Activated T-helper 1 cell treated with anti-CD3 and anti-CD28 coated beads, Interleukin-12 subunit alpha, Interleukin-12 subunit beta, Interleukin-2, Interleukin-4 antibody, amounts not matched to agents 30 ng/mL and 10 ng/mL and 1 ng/mL, durations not matched to agents 14 hours and 24 hours and 36 hours (primary cell): Measurements from ENCODE around the gene RSPO3. TPM values are rescaled to one million over a fixed set of nuclear protein-coding genes. Genes with fewer than 3 reads are reported as not detected.
"Not testable (repeated sequence)": the region's sequence is repeated elsewhere in the genome, so short reads cannot be mapped to it uniquely, and the experiment has no call there.

ENCODE experiments used
- DNase-seq: peaks from one replicate; pipeline ENCODE4 v3.0.0; 2021; ENCODE audit warnings: low spot score
- H3K27ac Mint-ChIP-seq: one replicate; pipeline ENCODE4 v1.8.0; 2021; ENCODE audit warnings: mild to moderate bottlenecking, mixed read lengths
- H3K27me3 Mint-ChIP-seq: one replicate; pipeline ENCODE4 v1.8.0; 2022; ENCODE audit warnings: mild to moderate bottlenecking, moderate library complexity, mixed read lengths; ENCODE audit not compliant: insufficient read depth
- H3K36me3 Mint-ChIP-seq: one replicate; pipeline ENCODE4 v1.8.0; 2021; ENCODE audit warnings: low read depth, mixed read lengths
- H3K4me1 Mint-ChIP-seq: one replicate; pipeline ENCODE4 v1.8.0; 2021; ENCODE audit warnings: low read depth, mixed read lengths
- H3K4me3 Mint-ChIP-seq: one replicate; pipeline ENCODE4 v1.8.0; 2021; ENCODE audit warnings: mild to moderate bottlenecking, moderate library complexity, mixed read lengths
- H3K9me3 Mint-ChIP-seq: one replicate; pipeline ENCODE4 v1.8.0; 2021; ENCODE audit warnings: mixed read lengths
- intact Hi-C: fragments of 100-400 bp; cut with micrococcal nuclease; formaldehyde crosslinking; loops from one replicate; pipeline ENCODE4 v1.15.1; 2024
- total RNA-seq: library from RNA; stranded (reverse); gene quantifications from 2 replicates; pipeline ENCODE4 v1.2.3, GENCODE V29; 2022

The RSPO3 gene
- total RNA-seq, 1 donor from 2014 or later, result not detected

DNA sequence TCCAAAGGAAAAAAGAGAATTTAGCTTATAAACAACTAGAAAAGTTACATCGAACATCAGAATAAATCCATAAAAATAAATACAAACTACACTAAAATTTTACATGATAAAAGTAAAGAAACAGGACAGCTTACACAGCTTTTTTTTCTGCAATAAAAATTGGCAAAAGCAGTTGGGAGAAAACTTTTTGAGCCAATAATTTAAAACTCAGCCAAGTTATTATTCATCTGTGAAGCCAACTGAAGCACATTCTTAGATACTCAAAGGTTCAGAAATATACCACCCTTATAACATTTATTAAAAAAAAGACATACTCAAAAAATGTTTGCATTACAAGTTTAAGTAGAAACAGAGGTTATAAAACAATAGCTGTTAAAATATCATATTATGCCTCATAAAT, 23.7 kb upstream of the RSPO3 start:
- no peak for DNase-seq
- intact Hi-C loops, result no loop called here
- H3K4me1 Mint-ChIP-seq, result no peaks in the 10 kb centered on the region
- no peak overlapping the region for H3K4me3 Mint-ChIP-seq
- peaks cover 7% of the 10 kb centered on the region for H3K27me3 Mint-ChIP-seq
- no peaks in the 10 kb centered on the region for H3K9me3 Mint-ChIP-seq
- no peaks in the 10 kb centered on the region for H3K36me3 Mint-ChIP-seq
- no peak overlapping the region for H3K27ac Mint-ChIP-seq

DNA sequence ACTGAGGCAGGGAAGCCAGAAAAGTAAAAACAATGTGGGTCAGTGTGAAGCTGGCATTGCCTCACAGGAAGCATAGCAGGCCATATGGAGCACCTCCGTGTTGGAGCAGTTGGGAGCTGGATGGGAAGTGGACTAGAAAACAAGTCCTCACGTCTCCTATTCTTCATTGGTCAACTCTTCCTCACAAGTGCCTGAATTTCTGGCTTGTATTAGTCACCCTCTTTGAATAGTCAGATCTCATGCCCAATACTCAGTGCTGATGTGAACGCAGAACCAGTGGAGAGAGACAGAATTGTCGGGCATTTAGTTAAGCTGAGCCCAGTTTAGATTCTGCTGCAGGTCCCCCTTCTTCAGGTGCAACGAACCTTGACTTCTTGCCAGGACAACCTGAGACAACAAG, 22.3 kb upstream of the RSPO3 start:
- intact Hi-C loops, result no loop called here
- Mint-ChIP-seq H3K27ac (no peak overlapping the region), H3K27me3 (peaks cover 7% of the 10 kb centered on the region), H3K9me3 (no peaks in the 10 kb centered on the region), H3K36me3 (no peaks in the 10 kb centered on the region), H3K4me1 (no peaks in the 10 kb centered on the region), H3K4me3 (no peak overlapping the region)
- no peak for DNase-seq

DNA sequence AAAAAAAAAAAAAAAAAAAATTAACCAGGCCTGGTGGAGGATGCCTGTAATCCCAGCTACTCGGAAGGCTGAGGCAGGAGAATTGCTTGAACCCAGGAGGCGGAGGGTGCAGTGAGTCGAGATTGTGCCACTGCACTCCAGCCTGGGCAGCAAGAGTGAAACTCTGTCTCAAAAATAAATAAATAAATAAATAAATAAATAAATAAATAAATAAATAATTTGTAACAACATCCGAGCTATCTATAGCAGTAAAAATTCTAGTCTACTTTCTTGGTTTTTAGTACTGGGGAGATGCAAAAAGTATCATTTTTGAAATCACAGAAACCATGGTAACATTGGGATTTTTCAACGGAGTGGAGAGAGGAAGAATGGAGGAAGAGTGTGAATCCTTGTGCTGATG, 21.0 kb upstream of the RSPO3 start:
- H3K4me3 Mint-ChIP-seq, intact Hi-C loops, H3K36me3 Mint-ChIP-seq, H3K9me3 Mint-ChIP-seq, H3K27ac Mint-ChIP-seq, H3K27me3 Mint-ChIP-seq, DNase-seq, H3K4me1 Mint-ChIP-seq: not testable (repeated sequence)

DNA sequence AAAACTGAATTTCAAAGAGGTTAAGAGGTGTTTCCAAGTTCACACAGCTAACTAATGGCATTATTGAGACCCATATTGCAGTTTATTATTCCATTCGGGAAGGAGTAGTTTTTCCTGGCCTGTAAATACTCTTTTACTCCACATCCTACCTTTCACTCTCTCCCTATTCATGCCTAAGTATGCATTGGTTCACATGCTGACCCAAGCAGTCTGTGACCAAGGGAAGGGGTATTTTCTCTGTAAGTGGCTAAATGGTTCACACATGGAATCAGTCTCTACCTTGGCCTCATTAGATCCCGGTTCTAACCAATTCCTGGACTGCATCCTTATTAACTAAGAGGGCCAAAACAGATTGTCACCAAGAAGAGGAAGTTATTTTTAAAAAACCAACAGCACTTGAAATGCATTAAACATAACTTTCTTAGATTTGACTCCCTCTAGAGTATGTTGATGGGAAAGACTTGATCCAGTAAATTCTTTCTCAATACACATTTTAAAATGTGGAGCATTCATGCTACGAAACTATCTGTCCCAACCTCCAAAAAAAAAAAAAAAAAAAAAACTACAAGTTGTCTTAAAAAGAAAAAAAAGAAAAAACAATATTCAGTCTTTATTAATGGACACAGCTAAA, 17.8 kb upstream of the RSPO3 start:
- no peak for DNase-seq
- Mint-ChIP-seq H3K4me1 (no peaks in the 10 kb centered on the region), H3K4me3 (no peak overlapping the region), H3K27ac (no peak overlapping the region), H3K27me3 (peaks cover 7% of the 10 kb centered on the region), H3K9me3 (no peaks in the 10 kb centered on the region), H3K36me3 (no peaks in the 10 kb centered on the region)
- intact Hi-C loops, result no loop called here

DNA sequence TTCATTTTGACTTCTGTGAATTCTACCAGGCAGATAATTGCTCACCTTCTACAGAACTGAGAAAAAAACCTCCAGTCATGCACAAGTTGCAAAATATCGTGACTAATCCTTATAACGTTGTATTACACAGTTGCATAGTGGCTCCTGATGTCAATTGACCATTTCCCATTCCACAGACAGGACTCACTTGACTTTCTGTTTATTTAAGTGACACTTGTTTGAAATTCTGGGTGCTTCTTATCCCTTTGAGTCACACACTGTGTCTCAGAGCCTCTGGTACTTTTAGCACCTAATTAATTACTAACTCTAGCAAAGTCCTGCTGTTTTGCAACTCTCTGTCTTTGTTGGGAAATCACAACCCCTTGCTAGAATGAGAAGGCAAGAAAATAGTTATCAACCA, 16.2 kb upstream of the RSPO3 start:
- Mint-ChIP-seq H3K4me1 (no peaks in the 10 kb centered on the region), H3K27ac (no peak overlapping the region), H3K27me3 (peaks cover 5% of the 10 kb centered on the region), H3K36me3 (no peaks in the 10 kb centered on the region), H3K4me3 (no peak overlapping the region), H3K9me3 (no peaks in the 10 kb centered on the region)
- intact Hi-C loops, result no loop called here
- no peak for DNase-seq

DNA sequence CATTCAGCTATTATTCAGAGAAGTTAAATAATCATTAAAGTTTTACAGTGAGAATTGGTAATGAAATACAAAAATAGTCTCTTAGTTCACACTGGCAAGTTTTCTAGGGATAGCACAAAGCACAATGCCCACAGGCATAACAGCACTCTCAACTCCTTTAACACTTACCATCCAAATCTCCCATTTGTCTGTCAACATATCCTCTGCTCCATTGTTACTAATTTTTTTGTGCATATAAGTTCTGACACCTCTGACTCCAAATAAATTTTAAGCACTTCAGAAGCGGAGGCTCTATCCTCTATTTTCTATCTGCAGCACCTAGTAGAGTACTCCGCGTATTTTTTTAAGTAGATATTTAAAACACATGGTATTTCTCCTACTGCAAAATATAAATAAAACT, 15.6 kb upstream of the RSPO3 start:
- Mint-ChIP-seq H3K4me1 (no peaks in the 10 kb centered on the region), H3K36me3 (no peaks in the 10 kb centered on the region), H3K27me3 (peaks cover 5% of the 10 kb centered on the region), H3K27ac (no peak overlapping the region), H3K4me3 (no peak overlapping the region), H3K9me3 (no peaks in the 10 kb centered on the region)
- intact Hi-C loops, result no loop called here
- no peak for DNase-seq

DNA sequence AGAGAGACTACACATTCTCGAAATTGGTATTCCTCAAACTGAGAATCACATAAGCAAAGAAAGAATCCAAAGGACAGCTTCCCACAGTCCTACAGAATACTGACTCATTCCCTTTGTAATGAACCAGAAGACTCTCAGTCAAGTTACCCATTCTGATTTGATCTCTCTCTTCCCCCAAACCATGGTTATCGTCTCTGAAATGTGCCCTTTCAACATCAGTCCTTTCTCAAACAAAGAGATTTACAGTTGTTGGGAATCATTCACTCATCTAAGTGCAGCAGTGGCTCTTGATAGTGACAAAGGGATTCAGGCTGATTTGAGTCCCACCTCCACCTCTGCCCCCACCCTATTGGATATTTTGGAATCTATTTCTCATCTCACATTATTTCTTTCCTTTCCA, 15.0 kb upstream of the RSPO3 start:
- Mint-ChIP-seq H3K36me3 (no peaks in the 10 kb centered on the region), H3K27ac (no peak overlapping the region), H3K9me3 (no peaks in the 10 kb centered on the region), H3K4me3 (no peak overlapping the region), H3K4me1 (no peaks in the 10 kb centered on the region), H3K27me3 (peaks cover 5% of the 10 kb centered on the region)
- intact Hi-C loops, result no loop called here
- DNase-seq, result no peak

DNA sequence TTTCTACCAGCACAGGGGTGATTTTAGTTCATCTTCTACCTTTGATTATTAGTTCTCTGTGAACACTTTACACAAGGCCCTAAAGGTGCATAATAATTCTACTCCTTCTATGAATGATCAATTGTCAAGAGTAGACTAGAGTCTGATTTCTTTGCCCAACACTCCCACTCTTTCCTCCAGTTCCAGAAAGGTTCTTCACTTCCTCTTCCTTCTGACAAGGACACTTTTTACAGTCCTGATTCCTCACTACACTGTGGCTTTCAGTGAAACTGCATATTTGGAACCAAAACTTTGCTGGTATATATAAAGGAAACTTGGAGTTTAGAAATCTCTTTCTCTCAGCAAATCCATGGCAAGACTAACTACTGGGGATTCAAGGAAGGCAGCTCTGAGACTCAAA, 10.6 kb upstream of the RSPO3 start:
- Mint-ChIP-seq H3K27me3 (peaks cover 7% of the 10 kb centered on the region), H3K36me3 (no peaks in the 10 kb centered on the region), H3K27ac (no peak overlapping the region), H3K9me3 (no peaks in the 10 kb centered on the region), H3K4me3 (no peak overlapping the region), H3K4me1 (no peaks in the 10 kb centered on the region)
- no peak for DNase-seq
- intact Hi-C loops, result no loop called here

DNA sequence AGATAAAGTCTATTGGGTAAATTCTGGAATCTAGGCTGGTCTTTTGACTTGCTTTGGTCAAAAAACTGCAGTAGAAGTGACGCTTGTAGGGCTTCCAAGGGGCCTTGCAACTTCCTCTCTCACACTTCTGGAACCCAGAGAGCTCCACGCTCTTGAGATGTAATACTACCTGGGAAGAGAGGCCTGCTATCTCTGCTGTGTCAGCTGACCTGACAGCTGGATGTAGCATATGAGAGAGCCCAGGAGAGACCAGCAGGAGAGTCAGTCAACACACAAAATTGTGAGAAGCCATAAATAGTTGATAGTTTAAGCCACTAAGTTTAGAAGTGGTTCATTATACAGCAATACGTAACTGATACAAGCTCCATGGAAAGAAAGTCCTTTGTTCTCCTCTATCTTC, 7.8 kb upstream of the RSPO3 start:
- DNase-seq, result no peak
- Mint-ChIP-seq H3K27me3 (peaks cover 17% of the 10 kb centered on the region), H3K27ac (no peak overlapping the region), H3K36me3 (no peaks in the 10 kb centered on the region), H3K4me1 (no peaks in the 10 kb centered on the region), H3K9me3 (no peaks in the 10 kb centered on the region), H3K4me3 (no peak overlapping the region)
- intact Hi-C loops, result no loop called here

DNA sequence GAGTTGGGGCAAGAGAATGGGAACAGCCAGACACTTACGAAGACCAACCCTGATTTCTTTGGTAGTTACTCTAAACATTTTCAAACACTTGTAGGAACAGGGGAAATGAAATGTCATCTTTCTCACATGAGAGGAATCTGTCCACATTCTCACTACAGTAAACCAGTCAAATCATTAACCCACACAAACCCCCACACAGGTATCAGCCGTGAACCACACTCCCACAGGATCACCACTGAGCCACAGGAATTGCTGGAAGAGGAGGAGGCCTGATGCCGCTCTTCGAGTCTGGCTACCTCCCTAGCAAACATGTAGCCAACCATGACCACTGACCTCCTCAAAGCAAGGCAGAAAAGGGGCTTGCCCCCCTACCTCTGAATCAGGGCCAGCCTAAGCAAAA, 6.9 kb upstream of the RSPO3 start:
- no peak overlapping the region for H3K4me3 Mint-ChIP-seq
- intact Hi-C loops, result no loop called here
- H3K4me1 Mint-ChIP-seq, result no peaks in the 10 kb centered on the region
- H3K27me3 Mint-ChIP-seq, result peaks cover 24% of the 10 kb centered on the region
- no peak for DNase-seq
- H3K9me3 Mint-ChIP-seq, result no peaks in the 10 kb centered on the region
- no peak overlapping the region for H3K27ac Mint-ChIP-seq
- H3K36me3 Mint-ChIP-seq, result no peaks in the 10 kb centered on the region

DNA sequence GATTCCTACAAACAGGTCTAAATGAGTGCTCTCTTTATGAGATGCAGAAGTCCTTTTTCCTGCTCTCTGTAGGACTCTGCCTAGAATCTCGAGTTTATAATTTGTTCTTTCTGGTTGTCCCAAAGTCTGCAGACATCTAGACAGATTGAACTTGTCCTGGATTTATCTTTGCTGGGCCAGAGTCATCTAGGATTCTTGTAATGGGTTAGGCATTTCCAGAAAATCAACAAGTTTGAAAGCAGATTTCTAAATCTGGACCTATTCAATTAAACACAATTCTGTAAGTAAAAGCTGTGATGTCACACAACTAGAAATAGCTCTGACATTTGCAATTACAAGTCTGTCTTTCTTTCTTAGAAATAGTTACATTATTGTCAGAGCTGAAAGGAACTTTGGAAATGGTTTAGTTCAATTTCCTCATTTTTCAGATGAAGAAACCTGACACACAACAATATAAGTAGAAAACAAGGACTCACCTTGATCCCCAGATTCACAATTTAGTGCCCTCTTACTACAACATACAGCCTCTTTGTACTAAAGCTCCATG, 4.2 kb upstream of the RSPO3 start:
- Mint-ChIP-seq H3K27me3 (peaks cover 45% of the 10 kb centered on the region), H3K27ac (no peak overlapping the region)
- intact Hi-C loops, result no loop called here

DNA sequence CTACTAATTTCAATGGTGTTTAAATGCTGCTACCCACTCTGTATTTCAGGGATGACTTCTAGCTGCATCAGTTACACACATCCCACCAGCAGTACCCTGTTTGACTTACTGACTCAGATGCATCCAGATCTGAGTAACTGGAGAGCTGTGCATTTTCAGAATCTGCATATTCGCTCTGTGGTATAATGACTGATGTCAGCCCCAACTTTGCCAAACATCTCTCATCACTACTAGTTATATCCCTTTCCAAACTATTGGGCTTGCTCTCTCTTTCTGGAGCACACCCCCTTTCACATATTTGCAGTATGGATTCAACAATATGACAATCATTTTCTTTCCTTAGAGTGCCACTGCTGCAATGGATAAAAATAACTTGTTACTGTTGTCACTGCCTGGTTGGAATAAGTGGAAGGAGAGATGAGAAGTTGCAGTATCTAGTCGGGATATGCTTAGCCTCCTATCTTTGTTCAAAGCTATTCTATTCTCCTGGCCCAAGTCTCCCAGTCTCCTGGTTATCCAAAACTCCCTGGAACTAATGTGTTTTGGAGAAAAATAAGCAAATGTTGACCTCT, 3.3 kb upstream of the RSPO3 start:
- H3K27me3 Mint-ChIP-seq, result peaks cover 52% of the 10 kb centered on the region

More for the DNA sequence above, 4.2 kb upstream of the RSPO3 start:
- no peak for DNase-seq
- Mint-ChIP-seq H3K36me3 (no peaks in the 10 kb centered on the region), H3K4me1 (no peaks in the 10 kb centered on the region), H3K9me3 (no peaks in the 10 kb centered on the region), H3K4me3 (no peak overlapping the region)

DNA sequence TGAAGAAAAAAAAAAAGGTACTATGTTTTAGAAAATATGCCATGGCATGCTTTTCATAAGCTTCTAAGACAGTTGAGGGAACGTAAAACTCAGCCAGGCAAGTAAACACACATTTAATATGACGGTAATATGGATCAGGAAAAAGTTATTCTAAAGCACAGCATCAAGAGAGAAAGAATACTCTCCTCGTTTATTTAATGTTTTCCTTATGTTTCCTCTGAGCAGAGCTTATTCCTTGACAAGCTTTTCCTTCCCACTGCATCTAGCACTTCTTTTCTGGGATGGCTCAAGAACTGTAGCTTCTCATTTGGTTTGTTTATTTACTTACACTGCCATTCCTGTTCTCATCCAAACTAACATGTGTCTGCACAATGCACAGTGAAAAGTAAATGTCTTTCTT, 2.7 kb upstream of the RSPO3 start:
- Mint-ChIP-seq H3K4me1 (peaks cover 4% of the 10 kb centered on the region), H3K4me3 (no peak overlapping the region), H3K27ac (no peak overlapping the region), H3K36me3 (no peaks in the 10 kb centered on the region), H3K9me3 (no peaks in the 10 kb centered on the region), H3K27me3 (peaks cover 56% of the 10 kb centered on the region)
- no peak for DNase-seq
- intact Hi-C loops, result loop anchor here (5.0 kb wide), 1 partner anchor 1368 kb away; the partner anchor contains the start of gene HEY2

More for the DNA sequence above, 3.3 kb upstream of the RSPO3 start:
- no peak for DNase-seq
- Mint-ChIP-seq H3K4me3 (no peak overlapping the region), H3K4me1 (peaks cover 4% of the 10 kb centered on the region), H3K9me3 (no peaks in the 10 kb centered on the region), H3K27ac (no peak overlapping the region), H3K36me3 (no peaks in the 10 kb centered on the region)
- intact Hi-C loops, result loop anchor here (5.0 kb wide), 1 partner anchor 1368 kb away; the partner anchor contains the start of gene HEY2
